ENCODE measurements around the gene EIF1.

EIF1 gene

GRCh38 chr17:41738077-41738800, 49.6 kb downstream of the EIF1 start:
- DNase-seq, result peak; percentile 79

- no peak for DNase-seq
Observed at GRCh38 chr17:41738801-41739112, 50.1 kb downstream of the EIF1 start.

- no peak for DNase-seq
Observed at GRCh38 chr17:41739661-41740352, 51.1 kb downstream of the EIF1 start.

GRCh38 chr17:41740506-41740905, 51.8 kb downstream of the EIF1 start:
- no peak for DNase-seq

- no peak for DNase-seq
Observed at GRCh38 chr17:41741709-41742108, 53.0 kb downstream of the EIF1 start.

All from DMS79 treated with DMSO at 0.1 percent for 48 hours (cell line).